Vagina (tissue), 2 donors: ENCODE results near the gene FSD1. TPM values are rescaled to one million over a fixed set of nuclear protein-coding genes. Genes with fewer than 3 reads are reported as not detected.
"Not testable (repeated sequence)": the region's sequence is repeated elsewhere in the genome, so short reads cannot be mapped to it uniquely, and the experiment has no call there.

ENCODE experiments used
- DNase-seq, 2 donors: peaks; one replicate each; pipeline ENCODE4 v3.0.0-alpha.2; 2017; ENCODE audit errors: extremely low spot score in 2 of 2
- H3K27ac ChIP-seq: fragments of 200-600 bp; sonication (generic); one replicate; pipeline ENCODE4 v1.5.1; 2019
- H3K27me3 ChIP-seq: fragments of 200-600 bp; sonication (generic); one replicate; pipeline ENCODE4 v1.5.1; 2019
- H3K36me3 ChIP-seq, 2 donors: fragments of 200-600 bp; sonication (generic); one replicate each; pipeline ENCODE4 v1.5.1; 2017 to 2019
- H3K4me1 ChIP-seq: fragments of 200-600 bp; sonication (generic); one replicate; pipeline ENCODE4 v1.5.1; 2019
- H3K4me3 ChIP-seq, 2 donors: fragments of 200-600 bp; sonication (generic); 1 replicate in 1 of 2; 2 replicates in 1 of 2; pipeline ENCODE4 v1.5.1; 2016 to 2019
- H3K9me3 ChIP-seq: fragments of 200-600 bp; sonication (generic); one replicate; pipeline ENCODE4 v1.5.1; 2019
- CTCF ChIP-seq, 3 experiments: fragments of 450-650 bp in 2 of 3; fragments of 200-600 bp in 1 of 3; sonication (generic) in 1 of 3; IDR thresholded peaks; one replicate each; pipeline ENCODE4 v1.5.1; 2017 to 2019; ENCODE audit warnings: antibody characterized with exemption in 3 of 3, mild to moderate bottlenecking in 2 of 3, moderate library complexity in 2 of 3
- POLR2A ChIP-seq, 2 donors: fragments of 450-650 bp; IDR thresholded peaks; one replicate each; pipeline ENCODE4 v1.6.1; 2017; ENCODE audit warnings: antibody characterized with exemption in 2 of 2, mild to moderate bottlenecking in 2 of 2, moderate library complexity in 2 of 2
- POLR2AphosphoS5 ChIP-seq, 2 donors: sonication (generic); formaldehyde crosslinking; IDR thresholded peaks; one replicate each; pipeline ENCODE4 v1.9.0; 2017; ENCODE audit warnings: antibody characterized with exemption in 2 of 2, mild to moderate bottlenecking in 2 of 2, low read depth in 1 of 2; ENCODE audit not compliant: insufficient read depth in 1 of 2
- intact Hi-C: fragments of 100-400 bp; cut with DNase I; formaldehyde crosslinking; loops from one replicate; pipeline ENCODE4 v1.15.1; 2023
- total RNA-seq: library from RNA; depleted of rRNA; stranded (reverse); fragments of >200 nt; gene quantifications from one replicate; pipeline ENCODE4 v1.2.3, GENCODE V29; 2016

FSD1 gene
- total RNA-seq, 1 donor from 2014 or later, result 1.7 TPM

GRCh38 chr19:4326215-4326836 lies 21.9 kb downstream of the FSD1 start:
- intact Hi-C loops, result no loop called here
- no peak overlapping the region for H3K4me3 ChIP-seq

GRCh38 chr19:4326837-4327251 lies 22.4 kb downstream of the FSD1 start:
- TF ChIP-seq POLR2A (IDR thresholded peaks at IDR 0.05) (no peak), CTCF (IDR thresholded peaks at IDR 0.05) (no peak), POLR2AphosphoS5 (IDR thresholded peaks at IDR 0.05; ENCODE audit: insufficient read depth in 1 of 2, low read depth in 1 of 2) (no peak)
- intact Hi-C loops, result no loop called here
- Histone ChIP-seq H3K27me3 (no peaks in the 10 kb centered on the region), H3K4me3 (peak overlapping the region; percentile 52 to 53), H3K27ac (no peak overlapping the region), H3K4me1 (peaks cover 22% of the 10 kb centered on the region), H3K36me3 (no peaks in the 10 kb centered on the region), H3K9me3 (no peaks in the 10 kb centered on the region)
- DNase-seq, result no peak

More at GRCh38 chr19:4326215-4326836, 21.9 kb downstream of the FSD1 start:
- H3K9me3 ChIP-seq, result no peaks in the 10 kb centered on the region
- no peak overlapping the region for H3K27ac ChIP-seq
- H3K4me1 ChIP-seq, result peaks cover 22% of the 10 kb centered on the region
- TF ChIP-seq POLR2AphosphoS5 (IDR thresholded peaks at IDR 0.05; ENCODE audit: insufficient read depth in 1 of 2, low read depth in 1 of 2), result no peak
- no peak for DNase-seq
- H3K27me3 ChIP-seq, result no peaks in the 10 kb centered on the region
- no peaks in the 10 kb centered on the region for H3K36me3 ChIP-seq

DNA sequence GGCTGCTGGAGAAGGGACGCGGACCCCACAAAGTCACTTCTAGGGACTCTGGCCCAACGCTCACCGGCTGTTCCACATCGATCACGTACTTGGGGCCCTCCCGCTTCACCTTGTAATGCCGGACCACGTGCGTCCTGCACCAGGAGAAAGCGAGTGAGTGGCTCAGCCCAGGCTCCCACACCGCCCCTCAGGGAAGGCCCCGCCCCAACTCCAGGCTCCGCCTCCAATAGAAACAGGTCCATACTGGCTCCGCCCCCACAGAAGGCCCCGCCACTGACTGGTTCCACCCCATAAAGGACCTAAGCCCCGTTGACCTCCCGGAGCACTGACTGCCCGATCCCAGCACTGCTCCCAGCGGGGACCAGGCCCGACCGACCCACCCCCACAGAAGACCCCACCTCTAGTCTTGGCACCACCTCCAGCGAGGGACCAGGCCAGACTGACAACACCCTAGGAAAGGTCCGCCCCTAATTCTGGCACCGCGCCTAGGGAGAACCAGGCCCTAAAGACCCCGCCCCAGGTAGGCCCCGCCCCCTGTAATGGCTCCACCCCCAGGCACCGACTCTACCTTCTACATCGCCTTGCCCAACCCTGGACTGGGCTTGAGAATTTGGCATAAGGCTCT lies 23.0 kb downstream of the FSD1 start:
- peak overlapping the region; percentile 52 to 53 for H3K4me3 ChIP-seq

DNA sequence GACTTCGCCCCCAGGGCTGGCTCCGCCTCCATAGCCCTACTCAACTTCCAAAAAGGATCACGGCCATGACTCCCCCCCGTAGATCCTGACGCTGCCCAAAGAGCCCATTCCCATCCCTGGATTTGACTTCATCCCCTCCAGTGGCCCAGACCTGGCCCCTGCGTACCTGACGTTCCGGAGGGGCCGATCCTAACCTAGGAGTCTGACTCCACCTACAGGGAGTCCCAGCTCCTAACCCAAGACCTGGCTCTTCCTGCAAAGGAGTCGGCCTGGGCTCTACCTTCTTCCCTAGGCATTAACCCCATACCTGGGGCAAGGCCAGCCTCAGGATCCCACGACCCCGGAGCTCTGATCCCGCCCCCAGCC lies 23.5 kb downstream of the FSD1 start:
- Histone ChIP-seq H3K27ac (peak overlapping the region; percentile 39), H3K36me3 (no peaks in the 10 kb centered on the region), H3K9me3 (no peaks in the 10 kb centered on the region), H3K4me1 (peaks cover 22% of the 10 kb centered on the region), H3K27me3 (no peaks in the 10 kb centered on the region), H3K4me3 (peak overlapping the region; percentile 52 to 53)
- intact Hi-C loops, result no loop called here
- no peak for DNase-seq
- TF ChIP-seq POLR2A (IDR thresholded peaks at IDR 0.05) (no peak), POLR2AphosphoS5 (IDR thresholded peaks at IDR 0.05; ENCODE audit: insufficient read depth in 1 of 2, low read depth in 1 of 2) (no peak), CTCF (IDR thresholded peaks at IDR 0.05) (no peak)

More for the DNA sequence above, 23.0 kb downstream of the FSD1 start:
- H3K9me3 ChIP-seq, result no peaks in the 10 kb centered on the region
- peak overlapping the region; percentile 39 for H3K27ac ChIP-seq
- H3K36me3 ChIP-seq, result no peaks in the 10 kb centered on the region
- intact Hi-C loops, result no loop called here
- peaks cover 22% of the 10 kb centered on the region for H3K4me1 ChIP-seq
- DNase-seq, result no peak
- TF ChIP-seq POLR2AphosphoS5 (IDR thresholded peaks at IDR 0.05; ENCODE audit: insufficient read depth in 1 of 2, low read depth in 1 of 2) (no peak), POLR2A (IDR thresholded peaks at IDR 0.05) (no peak), CTCF (IDR thresholded peaks at IDR 0.05) (no peak)
- no peaks in the 10 kb centered on the region for H3K27me3 ChIP-seq

DNA sequence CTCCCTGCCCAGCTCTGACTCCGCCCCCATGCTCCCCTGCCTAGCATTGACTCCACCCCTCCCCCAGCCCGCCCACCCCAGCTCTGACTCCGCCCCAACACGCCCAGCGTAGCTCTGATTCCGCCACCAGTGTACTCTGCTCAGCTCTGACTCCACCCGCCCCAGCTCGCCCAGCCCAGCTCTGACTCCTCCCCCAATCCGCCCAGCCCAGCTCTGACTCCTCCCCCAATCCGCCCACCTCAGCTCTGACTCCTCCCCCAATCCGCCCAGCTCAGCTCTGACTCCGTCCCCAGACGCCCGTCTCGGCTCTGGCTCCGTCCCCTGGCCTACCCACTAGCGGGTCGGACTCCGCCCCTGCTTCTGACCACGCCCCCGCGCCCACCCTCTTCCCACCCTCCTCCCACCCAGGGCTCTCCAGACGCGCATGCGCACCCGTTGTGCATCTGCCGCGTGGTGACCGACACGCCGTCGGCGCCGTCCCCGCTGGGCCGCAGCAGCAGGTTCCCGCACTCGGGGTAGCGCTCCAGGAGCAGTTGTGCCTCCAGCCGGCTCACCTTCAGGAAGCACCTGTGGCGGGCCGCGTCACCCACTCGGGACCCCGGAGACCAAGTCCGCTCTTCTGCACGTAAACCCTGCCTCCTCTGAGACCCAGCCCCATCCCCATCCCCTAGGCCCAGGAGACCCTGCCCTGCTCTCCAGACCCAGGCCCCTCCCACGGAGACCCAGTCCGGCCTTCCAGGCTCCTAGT lies 24.0 kb downstream of the FSD1 start:
- no peaks in the 10 kb centered on the region for H3K27me3 ChIP-seq
- intact Hi-C loops, result no loop called here
- peak in 1 of 2 donors; percentile 97 for DNase-seq
- H3K4me1 ChIP-seq, result peaks cover 22% of the 10 kb centered on the region
- H3K9me3 ChIP-seq, result no peaks in the 10 kb centered on the region
- TF ChIP-seq POLR2A (IDR thresholded peaks at IDR 0.05) (peak in 1 of 2 donors; percentile 11), CTCF (IDR thresholded peaks at IDR 0.05) (no peak), POLR2AphosphoS5 (IDR thresholded peaks at IDR 0.05; ENCODE audit: insufficient read depth in 1 of 2, low read depth in 1 of 2) (peak in 1 of 2 donors; percentile 75)
- peak overlapping the region; percentile 52 to 54 for H3K4me3 ChIP-seq
- no peaks in the 10 kb centered on the region for H3K36me3 ChIP-seq
- peak overlapping the region; percentile 39 for H3K27ac ChIP-seq

GRCh38 chr19:4328991-4329681 lies 24.7 kb downstream of the FSD1 start:
- Histone ChIP-seq H3K27ac (peak overlapping the region; percentile 27), H3K4me3 (peak overlapping the region; percentile 52 to 54), H3K4me1 (peaks cover 22% of the 10 kb centered on the region)
- H3K9me3 ChIP-seq, H3K27me3 ChIP-seq, DNase-seq, intact Hi-C loops, H3K36me3 ChIP-seq: not testable (repeated sequence)
